HepG2 (cell line): ENCODE data around the gene ARHGAP15. TPM values are rescaled to one million over a fixed set of nuclear protein-coding genes. Genes with fewer than 3 reads are reported as not detected.

ENCODE experiments used
- ATAC-seq: fragments of 200-7000 bp; cut with Tn5 transposase; 3 replicates; pipeline ENCODE4 v1.9.1; 2020; ENCODE audit warnings: mild to moderate bottlenecking, moderate library complexity
- BruUV-seq: library from RNA; stranded (reverse); fragments of 400-500 nt; replicated peaks from 2 replicates; lab custom pipeline; 2021; lab: Mats Ljungman, UMichigan
- CTCF ChIA-PET: fragments of 300-600 bp; formaldehyde crosslinking; extraction: SDS; loops from one replicate; lab custom pipeline; 2021; ENCODE audit warnings: low total read pairs, inconsistent platforms, low intra/inter-chr PET ratio; lab: Yijun Ruan, JAX
- POLR2A ChIA-PET: fragments of 350-600 bp; sonication (Branson Sonifier 250); formaldehyde crosslinking; loops from one replicate; lab custom pipeline; 2020; ENCODE audit warnings: antibody characterized with exemption, inconsistent platforms; lab: Yijun Ruan, JAX
- DNase-seq: peaks from one replicate; pipeline ENCODE4 v3.0.0-alpha.2; 2015; ENCODE audit warnings: low spot score
- FAIRE-seq: peaks from 3 replicates; lab custom pipeline; 2011; peaks lifted over from hg19 to GRCh38; lab: Jason Lieb, UNC
- H2AFZ ChIP-seq: one replicate; pipeline ENCODE4 v1.6.1; 2011; ENCODE audit warnings: low read length, inconsistent platforms
- H3K27ac ChIP-seq: fragments of 300-600 bp; 3 replicates; pipeline ENCODE4 v1.8.0; 2011; ENCODE audit warnings: mixed run types, mild to moderate bottlenecking, mixed read lengths, low read length, inconsistent platforms; ENCODE audit not compliant: insufficient read depth; ENCODE audit errors: extremely low read length
- H3K27me3 ChIP-seq, 2 experiments: fragments of 200-600 bp in 1 of 2; 2 replicates in 1 of 2; 3 replicates in 1 of 2; pipeline versions ENCODE4 v1.6.0 to v1.8.0; 2011; ENCODE audit warnings: low read length in 2 of 2, mild to moderate bottlenecking in 2 of 2, moderate library complexity in 2 of 2, inconsistent platforms in 1 of 2; ENCODE audit not compliant: insufficient read depth in 2 of 2, control insufficient read depth in 1 of 2
- H3K36me3 ChIP-seq, 2 experiments: fragments of 200-600 bp in 1 of 2; replicated peaks in 1 of 2; 2 replicates in 1 of 2; 3 replicates in 1 of 2; pipeline versions ENCODE4 v1.5.1 to v1.8.0; 2011; ENCODE audit warnings: low read length in 2 of 2, inconsistent platforms in 1 of 2; ENCODE audit not compliant: insufficient read depth in 2 of 2, control insufficient read depth in 1 of 2
- H3K4me1 ChIP-seq: 2 replicates; pipeline ENCODE4 v1.5.1; 2012; ENCODE audit warnings: low read length, inconsistent platforms; ENCODE audit not compliant: insufficient read depth
- H3K4me2 ChIP-seq: 2 replicates; pipeline ENCODE4 v1.6.0; 2011; ENCODE audit warnings: low read depth, low read length, inconsistent platforms
- H3K4me3 ChIP-seq, 3 experiments: fragments of 200-600 bp in 1 of 3; sonication (generic), shearing (Covaris generic) in 1 of 3; replicated peaks in 1 of 3; 2 replicates each; pipeline ENCODE4 v1.5.1; 2011 to 2016; ENCODE audit warnings: low read length in 3 of 3, inconsistent platforms in 2 of 3, low read depth in 2 of 3, mild to moderate bottlenecking in 2 of 3, control low read depth in 1 of 3, mixed read lengths in 1 of 3; ENCODE audit not compliant: insufficient read depth in 1 of 3
- H3K79me2 ChIP-seq: one replicate; pipeline ENCODE4 v1.6.1; 2011; ENCODE audit warnings: low read length, inconsistent platforms; ENCODE audit not compliant: insufficient read depth
- H3K9ac ChIP-seq: 2 replicates; pipeline ENCODE4 v1.6.0; 2011; ENCODE audit warnings: mild to moderate bottlenecking, low read depth, low read length, inconsistent platforms; ENCODE audit not compliant: insufficient read depth
- H3K9me3 ChIP-seq: 2 replicates; pipeline ENCODE4 v1.5.1; 2012; ENCODE audit warnings: mild to moderate bottlenecking, low read length
- H4K20me1 ChIP-seq: 2 replicates; pipeline ENCODE4 v1.6.0; 2011; ENCODE audit warnings: inconsistent platforms, mild to moderate bottlenecking, low read length, moderate library complexity; ENCODE audit not compliant: insufficient read depth
- ATF4 ChIP-seq, 2 experiments: fragments of 450-650 bp in 1 of 2; sonication (generic) in 1 of 2; formaldehyde crosslinking; IDR thresholded peaks; 2 replicates each; pipeline versions ENCODE4 v1.5.0 to v1.8.0; 2020 to 2022; ENCODE audit warnings: mild to moderate bottlenecking in 1 of 2, missing genetic modification reagents in 1 of 2
- DR1 ChIP-seq: sonication (generic); formaldehyde crosslinking; IDR thresholded peaks from 2 replicates; pipeline ENCODE4 v1.8.0; 2021; ENCODE audit warnings: mild to moderate bottlenecking, missing genetic modification reagents, inconsistent platforms
- HIC2 ChIP-seq: sonication (generic); formaldehyde crosslinking; IDR thresholded peaks from 2 replicates; pipeline ENCODE4 v1.9.0; 2022; ENCODE audit warnings: low read depth, missing genetic modification reagents
- NFYB ChIP-seq: sonication (generic); formaldehyde crosslinking; IDR thresholded peaks from 2 replicates; pipeline ENCODE4 v1.4.0; 2020; ENCODE audit warnings: missing genetic modification reagents
- RERE ChIP-seq: IDR thresholded peaks from 2 replicates; pipeline ENCODE4 v1.6.1; 2016; ENCODE audit warnings: low read depth, missing genetic modification reagents, missing compliant biosample characterization
- SETDB1 ChIP-seq: sonication (generic); formaldehyde crosslinking; IDR thresholded peaks from 2 replicates; pipeline ENCODE4 v1.5.1; 2020; ENCODE audit warnings: missing genetic modification reagents, mild to moderate bottlenecking, borderline replicate concordance
- SOX13 ChIP-seq, 3 experiments: fragments of 450-650 bp in 1 of 3; sonication (generic) in 1 of 3; formaldehyde crosslinking in 1 of 3; IDR thresholded peaks in 2 of 3; conservative IDR thresholded peaks in 1 of 3; 2 replicates each; pipeline versions ENCODE4 v1.5.0 to v1.6.1; 2016 to 2020; ENCODE audit warnings: antibody characterized with exemption in 1 of 3, mild to moderate bottlenecking in 1 of 3, missing compliant biosample characterization in 1 of 3, missing genetic modification reagents in 1 of 3, moderate library complexity in 1 of 3
- SOX5 ChIP-seq: IDR thresholded peaks from 2 replicates; pipeline ENCODE4 v1.6.1; 2016; ENCODE audit warnings: borderline replicate concordance
- STAT6 ChIP-seq: sonication (generic); formaldehyde crosslinking; IDR thresholded peaks from 2 replicates; pipeline ENCODE4 v1.4.0; 2020; ENCODE audit warnings: missing genetic modification reagents, mild to moderate bottlenecking, borderline replicate concordance
- ZNF615 ChIP-seq: sonication (generic); formaldehyde crosslinking; IDR thresholded peaks from 2 replicates; pipeline ENCODE4 v1.5.0; 2020; ENCODE audit warnings: mild to moderate bottlenecking, missing genetic modification reagents, borderline replicate concordance
- in situ Hi-C: cut with HindIII; loops from 2 replicates; pipeline ENCODE4 v1.10.0; 2017; ENCODE audit warnings: low pct_unique_long_range_greater_than_20kb; ENCODE audit not compliant: extremely low pct_ligation_motif_present
- intact Hi-C: fragments of 100-400 bp; cut with micrococcal nuclease; formaldehyde crosslinking; loops from one replicate; pipeline ENCODE4 v1.10.0; 2022; ENCODE audit not compliant: unreplicated experiment
- polyA plus RNA-seq, 8 experiments: library from polyadenylated mRNA; depleted of rRNA in 3 of 8; stranded (reverse) in 7 of 8; unstranded in 1 of 8; fragments of >200 nt; fragmentation: Illumina TruSeq in 4 of 8; extraction: Trizol in 4 of 8; gene quantifications; 2 replicates each; pipeline versions ENCODE4 v1.2.1 to v1.2.3, GENCODE V29; 2011 to 2016; ENCODE audit warnings: low read depth in 4 of 8, missing spikeins in 1 of 8, mixed read lengths in 1 of 8; ENCODE audit not compliant: insufficient read depth in 1 of 8
- total RNA-seq, 5 experiments: library from RNA; depleted of rRNA; stranded (reverse); fragments of >200 nt; fragmentation: Illumina TruSeq; extraction: Trizol; gene quantifications; 2 replicates each; pipeline ENCODE4 v1.2.3, GENCODE V29; 2016; ENCODE audit warnings: low read depth in 1 of 5

Gene ARHGAP15
- total and polyA plus RNA-seq, 2 of the 13 experiments (the other 11 are each of a cell fraction or from before 2014, with no cell fraction given) = 0.04 TPM; not detected in 1

GRCh38 chr2:143146815-143147530 is 17.8 kb downstream of the ARHGAP15 start (continued):
- no peak for TF ChIP-seq RERE (CRISPR knock-in tag)
- no peak for TF ChIP-seq STAT6

- no peak overlapping the region for H3K4me3 ChIP-seq
- POLR2A ChIA-PET = no interaction called here
- TF ChIP-seq ATF4 (CRISPR knock-in tag; IDR thresholded peaks at IDR 0.05) = no peak
- no peak for TF ChIP-seq NFYB
- TF ChIP-seq ZNF615 (CRISPR knock-in tag) = no peak
- no peak for TF ChIP-seq SOX5 (CRISPR knock-in tag)
- TF ChIP-seq HIC2 = no peak
- TF ChIP-seq SOX13 (IDR thresholded peaks at IDR 0.05) = no peak
- TF ChIP-seq SOX13 (CRISPR knock-in tag; conservative IDR thresholded peaks at IDR 0.05 in 1 of 2, IDR thresholded peaks at IDR 0.05 in 1 of 2) = no peak
- TF ChIP-seq SETDB1 (CRISPR knock-in tag) = no peak
- no peak for TF ChIP-seq DR1
These were observed 18.8 kb downstream of the ARHGAP15 start for GRCh38 chr2:143148011-143148410.

More at GRCh38 chr2:143148011-143148410, 18.8 kb downstream of the ARHGAP15 start:
- ATAC-seq (no peak), DNase-seq (no peak), FAIRE-seq (no peak)
- H2AFZ ChIP-seq = no peak overlapping the region
- no peaks in the 10 kb centered on the region for H3K36me3 ChIP-seq
- no peaks in the 10 kb centered on the region for H3K27me3 ChIP-seq
- H3K27ac ChIP-seq = no peak overlapping the region
- no peak overlapping the region for H3K9ac ChIP-seq
- intact Hi-C loops (no loop called here), in situ Hi-C loops (no loop called here)
- no peaks in the 10 kb centered on the region for H3K79me2 ChIP-seq
- no peak overlapping the region for H3K4me2 ChIP-seq
- no peaks in the 10 kb centered on the region for H4K20me1 ChIP-seq
- no peaks in the 10 kb centered on the region for H3K4me1 ChIP-seq
- H3K9me3 ChIP-seq = no peaks in the 10 kb centered on the region
- BruUV-seq = no TSS peak
- CTCF ChIA-PET = no interaction called here
